Activated gamma-delta T cell (primary cell): ENCODE data around the gene TRAPPC4.
"Not testable (repeated sequence)": the region's sequence is repeated elsewhere in the genome, so short reads cannot be mapped to it uniquely, and the experiment has no call there.

Experiments
- DNase-seq: peaks from one replicate; lab custom pipeline; 2025; lab: John Stamatoyannopoulos, UW

The TRAPPC4 gene

DNA sequence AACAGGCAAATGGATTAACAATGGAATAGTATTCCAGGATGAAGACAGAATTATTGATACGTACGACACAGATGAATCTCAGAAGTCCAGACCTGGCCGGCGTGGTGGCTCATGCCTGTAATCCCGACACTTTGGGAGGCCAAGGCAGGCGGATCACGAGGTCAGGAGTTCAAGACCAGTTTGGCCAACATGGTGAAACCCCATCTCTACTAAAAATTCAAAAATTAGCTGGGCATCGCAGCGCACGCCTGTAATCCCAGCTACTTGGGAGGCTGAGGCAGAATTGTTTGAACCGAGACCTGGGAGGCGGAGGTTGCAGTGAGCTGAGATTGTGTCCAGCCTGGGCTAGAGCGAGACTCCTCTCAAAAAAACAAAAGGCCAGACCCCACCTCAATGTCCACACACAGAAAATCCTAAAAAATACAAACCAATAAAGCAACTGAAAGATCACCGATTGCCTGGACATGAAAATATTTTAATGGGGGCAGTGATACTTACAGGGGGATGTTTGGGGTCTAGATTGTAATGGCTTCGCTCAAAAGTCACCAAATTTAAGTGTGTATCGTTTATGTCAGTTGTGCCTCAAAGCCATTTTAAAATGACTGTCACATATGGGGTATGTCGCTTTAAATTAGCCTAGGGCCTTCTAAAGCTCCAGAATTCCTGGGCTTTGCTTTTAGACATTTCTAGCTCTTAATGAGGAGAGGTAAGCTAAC lies 4.2 kb upstream of the TRAPPC4 start:
- no peak for DNase-seq

DNA sequence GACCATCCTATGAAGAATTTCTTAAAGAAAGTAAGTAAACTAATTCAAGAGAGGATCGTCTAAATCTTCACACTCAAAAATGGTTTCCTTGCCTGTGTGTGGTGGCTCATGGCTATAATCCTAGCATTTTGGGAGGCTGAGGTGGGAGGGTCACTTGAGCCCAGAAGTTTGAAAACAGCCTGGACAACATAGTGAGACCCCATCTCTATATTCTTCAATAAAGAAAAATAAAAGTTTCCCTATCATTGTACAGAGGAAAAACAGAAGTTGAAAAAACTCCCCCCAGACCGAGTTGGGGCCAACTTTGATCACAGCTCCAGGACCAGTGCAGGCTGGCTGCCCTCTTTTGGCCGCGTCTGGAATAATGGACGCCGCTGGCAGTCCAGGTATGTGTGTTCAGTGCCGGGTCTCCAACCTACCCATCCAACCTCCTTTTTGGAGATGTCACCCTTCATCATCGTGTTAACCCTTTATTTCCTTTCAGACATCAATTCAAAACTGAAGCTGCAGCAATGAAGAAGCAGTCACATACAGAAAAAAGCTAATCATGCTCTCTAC lies 3.4 kb upstream of the TRAPPC4 start:
- DNase-seq = no peak

DNA sequence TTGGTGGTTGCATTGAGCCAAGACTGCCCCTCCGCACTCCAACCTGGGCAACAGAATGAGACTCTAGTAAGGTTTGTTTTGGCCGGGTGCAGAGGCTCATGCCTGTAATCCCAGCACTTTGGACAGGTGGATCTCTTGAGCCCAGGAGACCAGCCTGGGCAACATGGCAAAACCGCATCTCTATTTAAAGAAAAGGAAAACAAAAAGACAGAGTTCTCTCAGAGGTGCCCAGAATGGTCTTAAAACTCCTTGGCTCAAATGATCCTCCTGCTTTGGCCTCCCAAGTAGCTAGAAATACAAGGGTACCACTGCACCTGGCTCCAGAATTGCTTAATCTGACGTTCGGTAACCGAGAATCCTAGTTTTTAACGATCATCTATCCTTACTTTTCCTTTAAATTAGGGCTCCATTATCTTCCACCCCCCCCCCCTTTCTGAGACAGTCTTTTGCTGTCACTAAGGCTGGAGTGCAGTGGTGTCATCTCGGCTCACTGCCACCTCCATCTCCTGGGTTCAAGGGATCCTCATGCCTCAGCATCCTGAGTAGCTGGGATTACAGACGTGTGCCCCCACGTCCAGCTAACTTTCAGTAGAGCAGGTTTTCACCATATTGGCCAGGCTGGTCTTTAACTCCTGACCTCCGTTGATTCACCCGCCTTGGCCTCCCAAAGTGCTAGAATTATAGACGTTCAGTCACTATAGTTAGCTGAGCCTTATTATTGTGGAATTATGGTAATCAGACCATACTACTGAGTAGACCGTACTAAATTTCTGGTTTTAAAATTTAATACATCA lies 2.2 kb upstream of the TRAPPC4 start:
- DNase-seq = no peak

DNA sequence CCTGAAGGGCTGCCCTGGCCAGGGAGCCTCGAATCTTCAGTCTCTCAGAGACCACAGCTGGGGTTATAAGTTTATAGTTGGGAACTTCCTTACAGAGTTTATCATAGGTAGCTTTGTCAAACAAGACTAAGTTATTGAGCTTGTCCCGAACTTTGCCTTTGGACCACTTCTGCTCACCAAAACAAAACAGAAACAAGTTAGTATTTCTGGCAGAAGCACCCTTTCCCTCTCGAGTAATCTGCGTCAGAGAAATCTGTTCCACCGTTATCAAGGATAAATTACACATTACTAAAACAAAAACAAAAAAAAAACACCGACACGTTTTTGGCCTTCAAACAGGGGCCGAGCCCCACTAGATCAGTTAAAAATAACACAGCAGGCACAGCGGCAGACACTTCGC lies 1.2 kb upstream of the TRAPPC4 start:
- not testable (repeated sequence) for DNase-seq

DNA sequence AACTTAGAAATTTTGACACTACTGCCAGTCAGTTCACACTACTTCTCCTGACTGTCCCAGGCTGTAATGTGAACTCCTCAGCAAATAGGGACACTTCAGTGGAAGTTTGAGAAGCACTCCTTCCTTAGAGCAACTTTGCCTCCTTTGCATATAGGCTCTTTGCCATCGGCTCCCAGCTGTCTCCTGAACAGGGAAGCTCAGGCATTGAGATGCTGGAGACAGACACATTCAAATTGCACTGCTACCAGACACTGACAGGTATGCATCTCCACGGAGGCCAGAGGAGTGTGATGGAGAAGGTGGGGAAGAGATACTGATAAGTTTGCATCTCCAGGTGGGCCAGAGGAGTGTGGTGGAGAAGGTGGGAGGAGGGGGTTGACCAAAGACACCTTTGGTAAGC lies 1.4 kb downstream of the TRAPPC4 start:
- no peak for DNase-seq

DNA sequence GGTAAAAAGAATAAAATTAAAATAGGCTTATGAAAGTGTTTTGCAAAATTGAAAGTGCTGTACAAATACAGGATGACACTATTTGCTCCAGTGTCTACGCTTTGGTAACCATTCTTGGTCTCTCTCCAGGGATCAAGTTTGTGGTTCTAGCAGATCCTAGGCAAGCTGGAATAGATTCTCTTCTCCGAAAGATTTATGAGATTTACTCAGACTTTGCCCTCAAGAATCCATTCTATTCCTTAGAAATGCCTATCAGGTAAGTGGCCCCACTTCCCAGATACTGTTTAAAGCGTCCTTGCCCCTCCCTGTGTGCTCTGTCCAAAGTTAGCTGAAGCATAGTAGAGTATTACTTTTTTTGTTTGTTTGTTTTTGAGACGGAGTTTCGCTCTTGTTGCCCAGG lies 3.1 kb downstream of the TRAPPC4 start:
- DNase-seq = no peak

DNA sequence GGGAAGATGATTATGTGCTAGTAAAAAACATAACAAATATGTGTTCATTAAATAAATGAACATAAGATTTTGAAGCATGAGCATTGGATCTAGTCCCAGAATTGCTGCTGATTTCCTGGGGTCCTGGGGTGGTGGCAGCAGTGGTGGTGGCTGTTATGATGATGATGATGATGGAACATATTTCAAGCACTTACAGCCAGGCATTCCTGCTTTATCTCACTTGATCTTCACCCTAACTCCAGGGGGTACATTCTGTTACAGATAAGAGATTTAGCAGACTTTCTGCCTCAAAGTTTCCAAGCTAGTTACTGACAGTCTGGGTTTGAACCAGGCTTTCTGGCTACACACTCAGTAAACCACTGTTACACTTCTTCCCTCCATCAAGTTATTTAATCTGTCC lies 5.2 kb downstream of the TRAPPC4 start:
- DNase-seq = no peak

DNA sequence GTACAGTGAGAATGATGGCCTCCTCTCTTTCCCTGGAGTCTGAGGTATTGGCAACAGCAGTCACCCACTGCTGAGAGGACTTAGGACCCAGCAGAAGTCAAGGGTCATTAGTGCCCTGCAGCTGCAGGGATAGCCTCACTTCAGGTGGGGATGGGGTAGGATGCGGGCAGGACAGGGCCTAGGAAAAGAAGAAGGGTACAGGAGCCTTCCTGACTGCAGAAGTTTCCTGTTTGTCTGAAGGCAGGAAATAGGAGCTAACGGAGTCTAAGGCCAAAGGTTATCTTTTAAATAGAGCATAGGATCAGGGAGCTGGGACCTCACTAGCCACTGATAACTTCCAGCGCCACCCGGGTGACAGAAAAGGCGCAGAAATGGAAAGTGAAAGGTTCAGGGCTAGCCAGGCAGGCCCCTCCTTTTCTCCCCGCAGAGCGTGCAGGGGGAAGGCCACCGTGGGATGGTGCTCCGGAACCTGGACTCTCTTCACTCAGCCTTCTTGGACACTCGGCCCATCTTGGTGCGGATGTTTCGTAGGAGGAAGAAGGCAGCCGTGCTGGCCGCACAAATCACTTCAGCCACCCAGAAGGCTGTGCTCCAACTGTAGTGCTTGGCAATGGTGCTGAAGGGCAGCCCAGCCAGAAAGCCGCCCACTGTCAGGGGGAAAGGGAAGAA lies 6.0 kb downstream of the TRAPPC4 start:
- DNase-seq = no peak

DNA sequence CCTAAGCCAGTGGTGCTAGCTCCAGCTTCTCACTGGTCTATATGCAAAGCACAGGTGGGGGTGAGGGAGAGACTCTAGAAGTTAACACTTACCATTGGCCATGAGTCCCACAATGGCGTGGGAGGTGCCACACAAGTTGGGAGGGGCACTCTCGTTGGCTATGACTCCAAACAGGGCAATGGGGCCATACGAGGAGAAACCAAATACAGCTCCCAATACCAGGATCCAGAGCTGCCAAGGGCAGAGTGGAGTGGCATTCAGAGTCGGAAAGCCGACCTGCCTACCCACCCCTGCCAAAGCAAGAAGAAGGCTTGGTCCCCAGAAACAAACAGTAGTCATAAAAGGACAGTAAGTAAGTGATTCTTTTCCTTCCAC lies 6.5 kb downstream of the TRAPPC4 start:
- DNase-seq = no peak

DNA sequence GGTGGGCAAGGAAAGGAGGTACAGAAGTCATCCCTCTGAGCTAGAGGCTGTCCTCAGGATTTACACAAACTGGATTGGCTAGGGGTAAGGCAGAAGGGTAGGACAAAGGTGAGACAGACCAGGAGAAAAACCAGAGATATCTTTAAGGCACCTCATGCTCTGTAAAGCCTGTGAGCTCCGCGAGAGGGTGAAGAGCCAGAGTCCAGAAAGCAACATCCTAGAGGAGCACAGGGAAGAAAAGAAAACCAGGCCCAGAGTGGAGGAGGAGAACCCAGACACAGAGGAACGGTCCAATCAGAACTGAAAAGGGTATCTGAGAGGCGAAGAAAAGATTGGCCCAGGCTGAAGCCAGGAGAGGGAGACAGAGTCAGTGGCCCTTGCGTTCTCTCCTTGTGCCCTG lies 7.0 kb downstream of the TRAPPC4 start:
- DNase-seq = no peak

DNA sequence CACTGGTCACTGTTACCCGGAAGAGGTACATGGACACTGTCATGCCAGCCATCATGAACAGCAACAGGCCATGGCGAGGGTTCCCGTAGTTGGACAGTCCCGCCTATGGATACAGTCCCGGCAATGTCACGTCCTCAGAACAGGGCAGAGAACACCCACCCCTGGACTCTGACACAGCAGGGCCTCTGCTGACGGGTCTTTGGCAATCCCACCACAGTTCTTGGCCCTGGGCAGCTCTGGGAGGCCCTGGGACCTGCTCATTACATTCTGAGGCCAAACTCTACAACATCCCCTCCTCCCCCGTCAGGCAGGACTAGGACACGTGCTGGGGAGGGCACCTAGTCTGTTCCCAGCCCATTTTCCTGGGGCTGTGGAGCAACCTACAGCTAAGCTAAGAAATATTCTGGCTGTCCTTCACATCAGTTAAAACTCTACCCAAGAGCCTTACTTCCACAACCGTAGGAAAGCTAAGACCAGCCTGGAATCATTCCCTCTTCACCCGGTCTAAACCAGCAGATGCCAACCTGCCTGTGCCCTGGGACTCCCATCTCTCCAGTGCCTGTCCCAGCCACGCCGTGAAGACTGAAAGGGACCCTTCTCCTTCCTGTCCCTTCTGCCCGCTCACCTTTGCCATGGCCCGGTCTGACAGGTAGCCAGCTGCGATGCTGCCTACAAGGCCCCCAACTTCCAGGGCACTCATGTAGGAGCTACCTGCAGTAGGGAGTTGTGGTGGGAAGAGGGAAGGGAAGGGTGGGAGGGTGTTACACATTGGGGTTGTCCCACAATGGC lies 7.6 kb downstream of the TRAPPC4 start:
- DNase-seq = no peak

DNA sequence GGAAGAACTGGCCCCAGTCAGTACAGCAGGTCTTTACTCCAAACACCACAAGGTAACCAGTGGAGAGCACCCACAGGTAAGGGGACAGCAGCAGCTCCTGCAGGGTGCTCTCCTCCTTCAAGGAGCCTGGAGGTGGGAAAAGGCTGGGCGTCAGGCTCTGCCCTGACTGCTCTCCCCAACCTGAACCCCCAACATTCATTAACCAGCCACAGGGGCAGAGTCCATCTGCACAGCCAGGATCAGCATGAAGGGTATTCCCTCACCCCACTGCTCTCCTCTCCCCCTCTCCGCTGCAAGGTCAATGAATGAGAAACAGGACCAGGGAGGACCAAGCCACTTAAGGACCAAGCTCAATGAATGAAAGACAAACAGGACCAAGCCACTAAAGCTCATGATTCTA lies 8.4 kb downstream of the TRAPPC4 start:
- DNase-seq = no peak

DNA sequence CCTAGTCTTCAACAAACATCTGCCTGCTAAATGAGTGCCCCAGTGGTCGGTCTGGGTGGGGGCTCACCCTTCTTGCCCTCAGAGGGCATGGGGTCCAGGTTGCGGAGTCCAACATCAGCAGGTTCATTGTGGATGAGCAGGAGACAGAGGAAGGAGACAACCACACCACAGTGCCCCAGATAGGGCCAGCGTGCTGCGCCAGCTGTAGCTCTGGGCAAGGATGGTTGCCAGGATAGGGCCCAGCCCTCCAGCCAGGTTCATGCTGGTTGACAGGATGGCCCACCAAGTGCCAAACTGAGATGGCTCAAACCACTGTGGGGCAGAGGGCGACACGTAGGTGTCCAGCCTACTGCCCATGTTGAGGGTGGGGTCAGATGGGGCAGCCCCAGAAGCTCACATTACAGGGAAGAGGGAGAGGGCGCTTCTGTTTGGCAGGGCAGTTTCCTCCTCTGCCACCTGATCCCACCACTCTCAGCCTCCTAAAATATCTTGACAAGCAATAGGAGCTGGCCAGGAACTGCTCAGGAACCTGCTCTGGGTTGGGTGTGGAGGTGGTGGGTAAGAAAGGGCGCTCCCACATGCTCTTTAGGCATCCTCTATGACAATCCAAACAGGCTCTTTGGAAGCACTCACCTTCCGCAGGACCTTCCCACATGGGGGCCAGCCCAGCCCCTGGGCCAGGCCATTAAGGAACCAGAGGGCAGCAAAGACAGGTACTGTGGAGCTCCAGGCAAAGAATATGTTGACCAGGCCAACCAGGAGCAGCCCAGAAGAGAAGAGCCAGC lies 9.2 kb downstream of the TRAPPC4 start:
- no peak for DNase-seq

DNA sequence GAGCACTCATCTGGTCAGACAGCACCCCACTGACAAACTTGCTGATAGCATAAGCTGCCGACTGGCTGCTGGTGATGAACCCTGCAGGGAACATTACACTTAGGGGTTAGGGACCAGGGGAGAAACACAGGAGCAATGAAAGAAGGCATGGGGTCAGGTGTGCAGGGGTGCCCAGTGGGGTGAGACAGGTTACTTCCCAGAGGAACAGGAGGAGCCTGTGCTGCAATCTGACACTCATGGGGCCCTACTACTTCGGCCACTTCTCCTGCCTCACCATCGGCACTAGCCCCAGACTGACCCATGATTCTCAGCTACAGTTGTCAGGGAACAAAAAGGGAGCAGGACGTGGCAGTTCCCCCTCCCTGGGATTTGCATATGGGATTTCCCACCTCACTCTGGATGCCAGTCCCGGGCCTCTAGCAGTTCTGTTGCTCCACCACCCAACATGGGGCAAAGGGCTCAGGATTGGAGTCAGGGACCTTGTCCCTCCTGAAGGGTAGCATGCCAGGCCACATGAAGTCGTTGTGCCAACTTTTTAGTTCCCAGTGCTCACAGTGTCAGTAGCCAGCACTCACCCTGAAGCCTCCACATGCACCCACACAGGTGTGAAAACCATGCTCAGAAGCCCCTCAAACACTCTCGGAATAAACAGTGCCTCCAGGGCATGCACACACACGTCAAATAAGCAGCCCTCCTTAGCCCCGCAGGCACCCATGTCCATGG lies 9.9 kb downstream of the TRAPPC4 start:
- DNase-seq = no peak

DNA sequence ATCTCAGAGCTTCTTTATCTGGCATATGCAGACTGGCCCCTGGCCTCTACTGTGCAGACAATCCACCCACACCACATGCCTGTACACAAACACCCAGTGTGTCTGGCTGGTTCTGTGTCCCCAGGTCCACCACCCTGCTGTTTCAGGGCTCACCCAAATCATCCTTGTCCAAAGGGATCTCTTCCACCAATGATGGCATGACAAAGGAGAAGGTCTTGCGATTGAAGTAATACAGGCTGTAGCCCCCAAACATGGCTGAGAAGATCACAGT lies 10.4 kb downstream of the TRAPPC4 start:
- no peak for DNase-seq

DNA sequence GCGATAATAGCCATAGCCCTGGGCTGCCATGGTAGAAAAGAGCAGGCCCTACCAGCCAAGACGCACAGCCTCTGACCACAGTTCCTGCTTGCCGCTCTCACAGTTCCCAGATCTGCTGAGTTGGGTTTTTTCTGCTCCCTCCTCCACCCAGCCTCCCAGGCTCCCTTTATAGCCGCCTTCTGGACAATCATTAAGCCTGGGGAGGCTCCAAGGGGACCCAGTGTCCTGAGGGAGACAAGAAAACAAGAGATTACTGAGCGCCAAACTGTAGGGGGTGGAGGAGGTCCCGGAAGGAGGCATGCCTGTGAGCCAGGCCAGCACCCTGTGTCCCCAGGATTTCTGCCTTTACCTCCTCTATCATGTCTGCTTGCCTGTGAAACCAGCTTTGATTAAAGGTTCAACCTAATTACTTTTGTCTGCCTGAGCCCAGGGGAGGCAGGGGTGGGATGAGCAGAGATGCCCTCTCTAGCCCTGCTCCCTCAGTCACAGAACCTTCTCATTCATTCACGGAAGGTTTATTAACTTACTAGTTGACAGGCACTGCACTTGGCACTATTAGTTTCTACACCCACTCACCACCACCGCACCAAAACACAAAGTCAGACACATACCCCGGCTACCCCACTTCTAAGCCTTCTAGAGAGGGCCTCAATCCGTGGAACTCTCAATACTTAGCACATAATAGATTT lies 10.9 kb downstream of the TRAPPC4 start:
- DNase-seq = no peak

DNA sequence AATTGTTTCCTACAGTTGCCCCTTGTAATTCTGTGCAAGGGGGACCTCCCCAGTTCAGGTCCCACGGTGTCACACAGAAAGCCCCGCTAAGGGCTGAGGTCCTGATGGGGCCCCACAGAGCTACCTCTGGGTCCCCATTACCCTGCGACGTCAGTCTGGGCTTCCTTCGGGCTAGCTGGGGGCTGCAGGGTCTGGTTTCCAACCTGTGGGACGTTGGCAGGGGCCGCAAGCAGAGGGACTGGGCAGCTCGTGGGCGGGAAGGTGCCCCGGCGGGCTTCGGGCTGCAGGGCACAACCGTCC lies 11.4 kb downstream of the TRAPPC4 start:
- DNase-seq = no peak

DNA sequence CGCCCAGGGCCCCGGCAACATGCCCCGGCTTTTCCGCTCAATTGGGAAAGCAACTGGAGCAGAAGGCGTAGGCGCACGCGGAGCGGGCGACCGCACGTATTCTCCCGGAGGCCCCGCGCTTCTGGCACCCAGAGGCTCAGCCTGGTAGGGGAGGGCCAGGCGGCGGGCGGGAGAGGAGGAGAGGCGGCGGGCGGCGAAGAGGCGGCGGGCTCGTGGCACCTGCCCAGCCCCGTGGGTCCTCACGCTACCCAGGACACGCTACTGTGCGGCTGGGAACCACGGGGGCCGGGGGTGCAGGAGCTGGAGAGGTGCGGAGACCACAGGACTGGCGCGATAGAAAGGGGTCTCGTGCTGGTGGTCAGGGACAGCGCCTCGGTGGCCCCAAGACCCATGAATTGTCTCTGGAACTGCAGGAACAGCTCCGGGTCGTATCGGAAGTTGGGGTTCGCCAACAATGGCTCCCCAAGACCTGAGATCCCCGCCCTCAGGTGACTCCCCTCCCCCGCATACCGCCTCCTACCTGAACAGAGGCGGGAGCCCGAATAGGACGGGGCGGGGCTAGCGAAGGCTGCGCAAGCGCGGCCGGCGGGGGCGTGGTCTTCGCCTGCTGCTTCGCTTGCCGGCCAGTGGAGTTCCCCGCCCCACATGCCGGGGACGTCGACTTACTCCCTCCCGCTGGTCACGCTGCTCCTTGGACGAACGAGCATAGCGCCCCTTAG lies 11.9 kb downstream of the TRAPPC4 start, which contains the start of gene SLC37A4:
Gene SLC37A4, minus strand, starts transcription at position 549 of the 719 bp plus-strand sequence.
- DNase-seq = peak; percentile 98

DNA sequence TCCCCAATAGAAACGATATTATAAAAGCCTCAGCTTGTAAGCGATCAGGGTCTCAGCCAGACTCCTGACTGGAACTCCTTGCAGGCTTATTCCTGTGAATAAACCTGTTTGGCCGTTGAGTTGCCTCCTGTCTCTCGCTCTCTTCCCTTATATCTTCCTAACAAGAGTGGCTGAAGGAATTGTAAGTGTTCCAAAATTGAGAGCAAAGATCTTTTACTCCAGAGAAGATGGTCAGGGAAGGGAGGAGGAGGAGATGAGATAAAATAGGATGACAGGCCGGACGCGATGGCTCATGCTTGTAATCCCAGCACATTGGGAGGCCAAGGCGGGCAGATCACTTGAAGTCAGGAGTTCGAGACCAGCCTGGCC lies 13.3 kb downstream of the TRAPPC4 start:
- DNase-seq = no peak

DNA sequence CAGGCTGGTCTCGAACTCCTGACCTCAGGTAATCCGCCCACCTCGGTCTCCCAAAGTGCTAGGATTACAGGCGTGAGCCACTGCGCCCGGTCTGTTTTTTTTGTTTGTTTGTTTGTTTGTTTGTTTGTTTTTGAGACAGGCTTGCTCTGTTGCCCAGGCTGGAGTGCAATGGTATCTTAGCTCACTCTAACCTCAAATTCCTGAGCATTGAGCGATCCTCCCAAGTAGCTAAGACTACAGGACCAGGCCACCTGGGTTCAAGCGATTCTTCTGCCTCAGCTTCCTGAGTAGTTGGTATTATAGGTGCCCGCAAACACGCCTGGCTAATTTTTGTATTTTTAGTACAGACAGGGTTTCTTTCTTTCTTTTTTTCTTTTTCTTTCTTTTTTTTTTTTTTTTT lies 14.9 kb downstream of the TRAPPC4 start:
- not testable (repeated sequence) for DNase-seq
